GM04504 (cell line): ENCODE results near the gene FAM228B.
"Not testable (repeated sequence)": the region's sequence is repeated elsewhere in the genome, so short reads cannot be mapped to it uniquely, and the experiment has no call there.

ENCODE experiments used
- DNase-seq: peaks from one replicate; pipeline ENCODE4 v3.0.0-alpha.2; 2012; ENCODE audit warnings: low read depth

The FAM228B gene

DNA sequence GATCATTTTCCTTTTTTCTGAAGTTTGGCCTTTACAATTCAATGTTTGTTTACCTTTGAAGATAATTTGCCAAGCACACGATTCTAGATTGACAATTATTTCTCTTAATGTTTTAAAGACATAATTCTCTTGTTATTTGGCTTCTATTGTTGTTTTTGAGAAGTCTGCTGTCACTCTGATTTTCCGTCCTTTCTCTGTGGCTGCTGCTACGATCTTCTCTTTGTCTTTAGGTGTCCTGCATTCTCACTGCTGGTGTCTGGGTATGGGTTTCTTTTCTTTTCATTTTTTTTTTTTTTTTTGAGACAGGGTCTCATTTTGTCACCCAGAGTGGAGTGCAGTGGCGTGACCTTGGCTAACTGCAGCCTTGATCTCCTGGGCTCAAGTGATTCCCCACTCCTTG is 36.4 kb downstream of the FAM228B start:
- no peak for DNase-seq

DNA sequence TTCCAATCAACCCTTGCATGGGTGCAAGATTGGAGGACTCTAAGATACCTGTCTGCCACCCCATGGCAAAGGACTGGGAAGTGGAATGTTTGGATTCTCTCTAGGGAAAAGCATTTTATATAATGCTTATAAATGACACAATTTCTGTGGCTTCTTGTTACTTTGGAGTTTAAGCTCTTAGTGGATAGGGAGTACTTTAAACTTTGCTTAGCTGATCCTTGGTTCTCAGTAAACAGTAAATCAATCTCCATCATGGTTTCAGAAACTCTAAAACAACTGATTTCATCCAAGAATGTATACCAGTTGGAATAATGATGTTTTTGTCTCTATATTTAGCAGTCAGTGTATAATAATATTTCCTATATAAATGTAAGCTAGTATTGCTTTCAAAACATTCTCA is 37.5 kb downstream of the FAM228B start:
- no peak for DNase-seq

DNA sequence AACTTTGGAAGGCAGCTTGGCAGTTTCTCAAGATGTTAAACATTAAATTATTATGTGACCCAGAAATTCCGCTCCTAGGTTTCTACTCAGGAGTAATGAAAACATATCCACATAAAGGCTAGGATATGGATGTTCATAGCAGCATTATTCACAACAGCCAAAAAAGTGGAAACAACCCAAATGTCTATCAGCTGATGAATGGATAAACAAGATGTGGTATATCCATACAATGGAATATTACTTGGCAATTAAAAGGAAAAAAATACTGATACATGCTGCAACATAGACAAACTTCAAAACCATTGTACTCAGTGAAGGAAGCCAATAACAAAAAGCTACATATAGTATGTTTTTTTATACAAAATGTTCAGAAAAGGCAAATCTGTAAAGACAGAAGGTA is 39.2 kb downstream of the FAM228B start:
- DNase-seq = no peak

DNA sequence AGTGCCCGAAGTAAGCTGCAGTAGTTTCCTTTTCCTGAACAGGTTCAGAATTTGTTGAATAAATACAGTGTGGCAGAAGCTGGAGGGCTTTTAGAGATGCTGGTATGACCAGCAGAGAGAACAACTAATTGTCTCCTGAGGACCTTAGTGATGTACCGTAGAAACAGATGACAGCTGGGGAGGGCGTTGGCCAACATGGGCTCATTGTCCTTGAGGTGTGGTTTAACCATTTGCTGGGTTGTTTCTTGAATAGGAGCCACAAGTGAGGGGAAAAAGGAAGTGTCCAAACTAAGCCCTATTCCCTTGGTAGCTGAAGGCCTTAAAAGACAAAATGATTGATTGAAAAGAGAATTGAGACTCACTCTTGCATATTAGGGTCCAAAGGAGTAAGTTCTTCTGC is 39.9 kb downstream of the FAM228B start:
- DNase-seq = no peak

DNA sequence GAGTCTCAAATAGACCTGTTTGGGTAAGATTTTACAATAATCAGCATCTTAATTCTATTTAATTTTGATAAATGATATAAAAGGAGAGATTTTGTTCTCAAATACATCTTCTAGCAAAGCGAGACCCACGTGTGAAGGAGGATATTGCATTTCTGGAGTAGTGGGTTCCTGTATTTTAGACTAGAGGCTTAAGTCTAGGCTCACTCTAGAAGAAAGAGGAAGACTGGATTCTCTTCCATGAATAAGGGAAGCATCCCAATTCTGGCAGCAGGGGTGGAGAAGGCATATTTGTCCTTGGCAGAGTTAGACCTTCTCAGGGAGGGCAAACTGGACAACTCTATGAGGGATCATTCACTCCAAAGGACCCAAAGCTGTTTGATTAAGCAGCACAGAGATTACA is 40.3 kb downstream of the FAM228B start:
- DNase-seq = no peak

DNA sequence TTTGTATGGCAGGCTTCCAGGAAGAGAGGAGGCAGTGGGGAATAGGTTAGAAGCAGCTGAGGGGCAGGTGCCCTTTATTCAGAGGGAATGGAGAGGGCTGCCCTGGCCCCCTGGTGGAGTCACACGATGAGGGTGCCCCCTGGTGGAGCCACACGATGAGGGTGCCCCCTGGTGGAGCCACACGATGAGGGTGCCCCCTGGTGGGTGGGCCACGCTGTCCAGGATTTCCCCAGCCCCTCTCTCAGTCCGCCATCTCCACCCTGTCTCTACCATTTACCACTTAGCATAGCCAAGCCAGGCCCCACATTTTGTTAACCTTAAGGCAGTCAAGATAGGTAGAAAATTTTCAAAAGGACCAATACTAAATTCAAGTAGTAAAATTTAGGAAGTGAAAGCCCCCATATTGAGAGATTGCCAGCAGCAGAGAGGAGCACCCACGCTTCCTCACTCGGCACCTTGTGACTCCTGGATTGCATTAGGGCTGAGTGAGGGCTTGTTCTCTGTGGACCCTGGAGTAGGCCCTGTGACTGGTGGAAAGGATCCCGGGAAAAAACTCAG is 41.2 kb downstream of the FAM228B start:
- DNase-seq = no peak

DNA sequence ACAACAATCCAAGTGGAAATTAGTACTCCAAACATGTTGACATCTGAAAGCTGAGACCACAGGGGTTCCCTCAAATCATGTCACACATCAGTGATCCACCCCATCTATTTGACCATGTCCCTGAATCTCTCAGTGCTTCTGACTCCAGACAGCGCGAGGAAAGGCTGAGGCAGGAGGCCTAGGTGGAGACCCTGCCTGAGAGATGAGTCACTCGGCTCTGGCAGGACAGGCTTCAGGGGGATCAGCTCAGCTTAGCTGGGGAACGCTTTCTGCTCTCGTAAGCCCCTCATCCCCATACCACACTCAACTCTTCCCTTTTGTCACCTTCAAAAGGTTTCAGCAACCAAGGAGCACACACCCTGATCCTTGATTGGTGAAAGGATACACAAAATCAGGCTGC is 45.8 kb downstream of the FAM228B start:
- no peak for DNase-seq

DNA sequence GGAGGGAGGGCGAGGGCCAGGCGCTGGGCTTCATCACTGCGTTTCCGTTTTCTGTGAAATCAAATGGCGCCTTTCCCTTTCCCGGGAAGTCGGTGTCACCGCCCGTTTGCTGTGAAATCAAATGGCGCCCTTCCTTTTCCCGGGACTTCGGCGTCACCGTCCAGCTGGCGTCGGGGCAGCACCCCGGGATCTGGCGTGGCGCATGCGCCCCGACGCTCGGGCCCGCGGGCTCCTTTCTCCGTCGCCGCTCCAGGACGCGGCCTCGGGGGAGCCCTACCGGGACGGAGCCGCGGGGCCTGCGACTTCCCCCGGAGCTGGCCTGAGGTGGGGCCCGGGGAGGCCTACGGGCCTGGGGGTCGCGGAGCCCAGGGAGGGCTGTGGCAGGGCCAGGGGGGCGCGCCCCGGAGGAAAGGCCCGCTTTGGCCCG is 51.6 kb downstream of the FAM228B start, which contains the start of gene FAM228A:
Gene FAM228A (plus strand): TSS at position 203 of the 427 bp plus-strand sequence. CDS start 428 bp downstream, outside the sequence.
- no peak for DNase-seq

DNA sequence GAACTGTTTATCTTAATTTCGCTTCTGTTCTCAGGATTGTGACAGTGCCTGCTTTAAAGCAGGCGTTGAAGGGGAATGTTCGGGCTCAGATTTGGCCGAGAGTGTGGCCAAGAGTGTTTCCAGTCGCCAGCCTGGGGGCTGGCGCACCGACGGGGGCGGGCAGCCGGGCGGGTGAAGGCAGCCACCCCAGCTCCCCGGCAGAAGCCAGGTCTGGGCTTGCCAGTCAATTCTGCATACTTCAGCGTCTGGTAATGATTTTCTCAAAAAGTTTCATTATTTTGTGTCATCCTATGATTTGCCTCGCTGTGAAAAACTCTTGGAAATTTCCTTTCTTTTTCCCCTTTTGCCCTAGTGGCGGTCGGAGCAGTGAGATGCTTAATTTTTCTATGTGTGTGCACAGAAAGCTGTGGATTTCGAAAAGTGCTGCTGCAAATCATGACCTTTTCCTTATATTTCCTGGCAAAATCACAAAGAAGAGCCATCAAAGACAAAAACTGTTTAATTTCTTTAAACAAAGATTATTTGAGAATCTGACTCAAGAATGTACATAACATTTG is 52.4 kb downstream of the FAM228B start:
- no peak for DNase-seq

DNA sequence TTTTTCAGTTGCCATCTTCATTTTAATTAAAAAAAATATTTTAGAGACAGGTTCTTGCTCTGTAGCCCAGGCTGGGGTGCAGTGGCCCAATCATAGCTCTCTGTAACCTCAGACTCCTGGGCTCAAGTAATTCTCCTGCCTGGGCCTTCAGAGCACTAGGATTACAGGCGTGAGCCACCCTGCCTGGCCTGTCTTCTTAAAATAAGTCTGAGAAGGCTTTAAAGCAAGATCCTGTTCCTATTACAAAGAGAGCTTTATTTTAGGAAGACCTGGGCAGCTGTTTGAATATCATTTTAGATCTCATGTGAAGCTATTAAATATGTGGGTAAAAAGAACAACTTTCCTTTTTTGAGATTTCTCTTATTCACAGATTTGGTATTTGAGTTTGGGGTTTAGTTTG is 53.1 kb downstream of the FAM228B start:
- DNase-seq = no peak

DNA sequence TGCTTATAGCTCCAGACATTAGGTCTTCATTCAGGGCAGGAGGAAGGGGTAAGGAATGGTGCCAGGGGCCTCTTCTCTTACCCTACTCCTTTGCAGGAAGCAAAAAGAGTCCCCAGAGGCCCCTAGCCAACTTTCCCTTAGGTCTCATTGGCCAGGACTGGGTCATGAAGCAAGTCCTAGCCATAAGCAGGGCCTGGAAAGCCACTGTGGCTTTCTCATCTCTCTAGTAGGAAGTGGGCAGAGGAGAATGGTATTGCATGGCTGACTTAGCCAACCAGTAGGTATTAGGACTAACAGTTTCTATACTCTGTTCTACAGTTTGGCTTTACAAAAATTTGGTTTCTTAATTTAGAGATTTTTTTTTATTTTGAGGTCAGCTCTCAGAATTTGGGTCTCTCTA is 56.4 kb downstream of the FAM228B start:
- no peak for DNase-seq

DNA sequence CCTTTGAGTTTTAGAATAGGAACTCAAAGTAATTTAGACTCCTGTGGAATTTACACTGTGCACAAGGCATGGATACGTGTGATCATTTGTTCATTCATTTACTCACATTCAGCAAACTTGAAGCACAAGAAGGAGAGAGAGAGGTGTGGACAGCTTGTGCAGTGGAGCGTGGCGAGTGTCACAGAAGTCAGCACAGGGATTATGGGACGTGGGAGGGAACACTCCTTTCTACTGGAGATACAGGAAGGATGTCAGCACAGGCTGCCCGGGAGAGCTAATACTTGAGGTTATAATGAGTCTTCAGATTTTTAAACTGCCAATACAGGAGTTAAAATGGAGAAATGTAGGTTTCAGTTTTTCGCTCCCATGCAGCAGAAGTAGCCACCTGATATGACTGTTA is 58.6 kb downstream of the FAM228B start:
- DNase-seq = no peak

DNA sequence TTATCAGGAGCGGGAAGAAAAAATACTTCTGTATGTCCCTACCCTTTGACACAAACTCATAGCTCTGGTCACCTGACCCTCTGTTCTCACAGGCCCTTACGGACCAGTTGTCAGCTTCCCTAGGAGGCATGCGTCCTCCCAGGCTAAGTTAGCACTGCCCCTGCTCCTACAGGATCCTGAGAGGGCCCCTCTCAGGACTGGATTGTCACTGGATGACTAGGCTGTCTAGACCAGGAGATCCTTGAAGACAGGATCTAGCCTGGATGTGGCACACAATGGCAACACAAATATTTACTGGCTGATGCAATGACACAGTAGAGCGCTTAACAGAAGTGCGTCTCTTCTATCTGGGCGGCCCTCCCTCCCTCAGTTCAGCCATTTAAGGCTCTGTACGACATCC is 59.2 kb downstream of the FAM228B start:
- DNase-seq = no peak

DNA sequence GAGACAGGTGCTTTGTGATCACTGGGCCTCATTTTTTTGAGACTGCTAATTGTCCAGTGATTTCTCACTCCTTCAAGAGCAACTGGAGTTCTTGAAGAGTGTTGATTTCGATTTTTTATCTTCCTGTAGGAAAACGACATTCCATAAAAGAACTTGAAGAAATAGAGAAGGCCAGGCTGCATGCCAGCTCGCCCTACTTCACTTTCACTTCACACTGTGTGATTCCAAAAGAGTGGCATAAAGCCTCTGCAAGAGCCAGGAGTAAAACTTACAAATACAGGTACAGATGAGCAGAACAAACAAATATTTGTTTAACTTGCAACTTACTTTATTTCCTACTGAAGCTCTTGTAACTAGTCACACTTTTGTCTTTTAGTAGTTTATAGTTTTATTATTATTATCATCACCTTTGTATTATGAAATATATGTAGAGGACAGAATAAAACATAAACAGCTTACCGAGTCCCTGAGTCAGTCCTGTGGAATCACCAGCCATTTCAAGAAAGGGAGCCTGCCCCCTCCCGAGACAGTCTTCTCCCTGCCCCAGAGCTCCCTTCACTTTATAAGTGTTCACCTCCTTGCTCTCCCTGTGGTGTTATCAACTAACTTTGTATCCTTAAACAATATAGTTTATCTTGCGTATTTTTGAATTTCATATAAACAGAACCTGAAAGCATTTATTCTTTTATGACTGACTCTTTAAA is 60.2 kb downstream of the FAM228B start:
- no peak for DNase-seq

DNA sequence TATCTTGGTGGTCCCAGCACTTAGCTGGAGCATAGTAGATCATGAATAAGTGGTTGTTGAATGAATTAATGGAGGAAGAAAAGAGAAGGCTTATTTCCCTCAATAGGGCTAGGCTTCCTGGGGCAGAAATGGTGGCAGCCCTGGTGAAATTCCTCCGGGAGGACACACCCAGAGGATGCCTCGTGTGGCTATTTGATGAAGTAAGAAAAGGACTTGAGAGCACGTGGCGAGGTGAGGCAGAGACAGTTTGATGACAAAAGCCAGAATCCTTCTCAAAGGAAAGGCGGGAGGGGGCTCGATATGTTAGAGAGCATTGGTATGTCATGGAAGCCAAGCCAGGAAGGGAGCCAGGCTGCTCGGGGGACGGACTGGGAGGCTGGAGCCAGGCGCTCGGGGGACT is 66.3 kb downstream of the FAM228B start:
- no peak for DNase-seq

DNA sequence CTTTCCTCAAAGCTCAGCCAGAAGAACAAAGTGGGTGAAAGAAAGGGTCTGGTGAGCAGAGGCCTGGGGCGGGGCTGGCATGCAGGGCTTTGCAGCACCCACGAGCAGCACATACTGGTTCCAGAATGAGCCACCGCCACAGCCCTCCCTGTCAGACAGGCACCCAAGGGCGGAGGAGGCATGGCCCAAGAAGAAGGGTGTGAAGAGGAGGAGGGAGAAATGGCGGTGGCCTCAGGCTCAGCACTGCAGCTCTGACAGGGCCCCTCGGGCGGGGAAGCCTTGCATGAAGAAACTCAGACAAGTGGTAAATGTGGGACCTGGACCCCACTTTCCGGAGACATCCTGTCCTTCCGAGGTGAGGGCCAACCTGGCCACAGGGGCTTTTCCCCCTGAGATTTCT is 67.2 kb downstream of the FAM228B start:
- DNase-seq = no peak

DNA sequence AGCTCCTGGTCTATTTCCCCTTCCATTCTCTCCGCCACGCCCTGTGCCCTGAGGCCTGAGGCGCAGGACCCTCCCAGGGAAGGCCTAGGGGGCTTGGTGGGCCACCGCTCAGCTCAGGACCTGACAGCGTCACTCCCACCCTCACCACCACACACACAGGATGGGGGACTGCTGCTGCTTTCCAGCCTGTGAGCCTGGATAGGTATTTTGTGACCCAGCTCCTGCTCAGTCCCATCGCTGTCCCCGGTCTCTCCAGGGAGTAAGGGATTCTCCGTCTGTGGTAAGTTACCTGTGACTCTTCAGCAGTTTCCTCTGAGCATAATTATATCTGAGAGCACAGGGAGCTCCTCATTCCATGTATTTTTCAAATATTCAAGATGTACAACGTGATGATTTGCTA is 67.9 kb downstream of the FAM228B start:
- DNase-seq = no peak

DNA sequence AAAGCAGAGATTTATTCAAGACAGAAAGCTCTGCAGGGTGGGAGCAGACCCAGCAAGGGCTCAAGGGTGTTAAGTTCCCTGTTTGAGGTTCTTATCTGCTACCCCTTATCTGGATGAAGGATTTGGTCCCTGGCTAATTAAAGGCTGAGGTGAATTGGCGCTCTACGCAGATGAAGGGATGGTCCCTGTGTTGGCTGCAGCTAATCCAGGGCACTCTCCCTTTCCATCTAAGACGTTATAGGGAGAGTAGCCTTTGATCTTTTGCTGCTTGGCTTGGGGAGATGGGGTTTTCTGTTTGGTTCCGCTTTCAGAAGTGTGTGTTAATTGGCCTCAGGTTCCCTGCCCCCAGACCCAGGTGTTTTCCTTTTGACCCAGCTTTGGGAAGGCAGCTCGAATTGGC is 68.6 kb downstream of the FAM228B start:
- DNase-seq = no peak

DNA sequence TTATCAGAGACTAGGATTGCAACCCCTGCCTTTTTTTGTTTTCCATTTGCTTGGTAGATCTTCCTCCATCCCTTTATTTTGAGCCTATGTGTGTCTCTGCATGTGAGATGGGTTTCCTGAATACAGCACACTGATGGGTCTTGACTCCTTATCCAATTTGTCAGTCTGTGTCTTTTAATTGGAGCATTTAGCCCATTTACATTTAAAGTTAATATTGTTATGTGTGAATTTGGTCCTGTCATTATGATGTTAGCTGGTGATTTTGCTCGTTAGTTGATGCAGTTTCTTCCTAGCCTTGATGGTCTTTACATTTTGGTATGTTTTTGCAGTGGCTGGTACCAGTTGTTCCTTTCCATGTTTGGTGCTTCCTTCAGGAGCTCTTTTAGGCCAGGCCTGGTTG is 73.9 kb downstream of the FAM228B start:
- not testable (repeated sequence) for DNase-seq

DNA sequence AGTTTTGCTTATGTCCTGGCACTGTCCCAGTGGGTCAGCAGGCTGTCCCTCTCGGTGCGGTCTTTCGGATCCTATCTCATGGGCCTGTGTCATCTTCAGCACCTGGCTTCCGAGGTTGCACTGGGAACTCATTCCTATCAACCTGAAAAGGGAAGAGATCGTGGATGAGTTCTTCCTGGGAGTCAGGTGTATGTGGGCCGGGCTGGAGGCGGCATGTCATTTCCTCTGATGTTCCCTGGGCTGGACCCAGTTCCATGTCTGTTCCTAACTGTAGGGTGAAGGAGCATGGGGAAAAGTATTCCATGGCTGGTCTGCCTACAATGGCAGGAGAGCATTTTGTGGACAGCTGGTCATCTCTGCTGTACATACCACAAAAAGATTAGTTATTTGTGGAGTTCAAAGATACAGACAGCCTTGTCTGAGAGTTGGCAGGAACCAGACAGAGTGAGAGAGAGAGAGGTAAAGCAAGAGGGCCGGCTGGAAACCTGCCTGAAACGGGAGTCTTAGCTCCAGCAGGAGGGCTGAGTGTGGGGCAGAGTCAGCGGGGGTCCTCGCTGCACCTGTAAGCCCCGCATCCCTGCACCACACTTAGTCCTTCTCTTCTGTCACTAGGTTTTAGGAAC is 76.8 kb downstream of the FAM228B start:
- no peak for DNase-seq

DNA sequence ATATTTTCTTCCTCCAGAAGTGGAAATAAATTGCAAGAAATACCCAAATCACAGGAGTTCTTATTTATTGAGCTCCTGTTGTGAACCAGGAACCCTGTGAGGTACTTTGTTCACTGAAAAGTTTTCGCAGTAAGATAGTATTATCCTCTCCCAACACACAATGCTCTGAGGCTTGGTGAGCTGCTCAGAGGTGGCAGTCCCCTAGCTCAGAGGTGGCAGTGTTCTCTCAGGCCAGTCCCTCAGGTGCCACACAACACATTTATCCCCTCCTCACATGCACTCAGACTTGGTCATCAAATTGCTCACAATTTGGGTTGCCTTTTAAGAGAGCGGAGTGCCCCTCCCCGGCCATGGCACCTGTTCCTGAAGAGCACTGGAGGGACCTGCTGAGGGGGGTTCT is 77.5 kb downstream of the FAM228B start:
- DNase-seq = no peak

DNA sequence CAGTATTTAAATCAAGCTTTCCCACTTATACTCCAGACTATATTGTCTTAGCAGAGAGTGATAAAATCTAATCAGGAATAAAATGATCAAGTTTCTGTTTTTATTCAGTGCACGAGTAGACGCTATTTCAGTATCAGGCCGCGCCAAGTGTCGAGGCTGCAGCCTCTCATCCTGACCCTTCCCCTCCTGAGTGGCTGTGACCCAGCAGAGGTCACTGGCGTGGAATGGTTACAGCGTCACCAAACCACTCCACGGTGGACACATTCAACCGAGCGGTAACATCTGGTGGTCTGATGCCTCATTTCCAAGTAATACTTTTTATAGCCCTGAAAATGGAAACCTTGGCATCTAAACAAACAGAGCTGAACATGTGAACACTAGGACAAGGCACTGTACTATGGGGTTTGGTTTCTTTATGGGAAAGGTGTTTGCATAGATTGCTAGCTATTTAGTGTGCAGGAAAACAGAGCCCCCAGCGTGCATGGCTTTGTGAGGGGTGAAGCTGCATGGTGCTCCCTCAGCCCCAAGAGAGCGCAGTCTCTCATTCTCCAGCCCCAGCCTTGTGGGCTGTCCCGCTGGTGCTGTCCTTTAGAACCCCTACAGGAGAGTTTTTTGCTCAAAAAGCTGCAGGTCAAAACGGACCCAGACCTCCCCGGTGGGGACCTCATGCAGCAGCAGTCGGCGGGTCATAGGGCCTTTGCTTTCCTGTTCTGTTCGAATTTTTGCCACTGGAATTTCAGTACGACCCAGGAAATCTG is 79.9 kb downstream of the FAM228B start:
- no peak for DNase-seq

DNA sequence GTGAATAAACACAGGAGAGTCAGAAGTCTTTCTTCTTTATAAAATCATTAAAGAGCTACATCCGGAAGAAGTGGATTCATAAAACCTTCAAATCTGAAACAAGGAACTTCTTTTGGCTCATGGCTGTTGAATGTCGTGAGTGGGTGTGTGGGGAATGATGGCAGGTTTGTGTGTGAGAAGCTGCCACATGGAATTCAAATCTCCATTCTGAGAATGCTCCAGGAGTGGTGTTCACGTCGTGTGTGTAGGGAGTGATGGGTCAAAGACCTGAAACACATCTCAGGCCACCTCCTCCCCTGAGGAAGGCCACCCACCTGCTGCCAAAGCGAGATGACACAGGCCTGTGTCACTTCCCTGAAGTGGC is 80.5 kb downstream of the FAM228B start:
- DNase-seq = no peak
